ENCODE results near the gene DHX35. TPM values are rescaled to one million over a fixed set of nuclear protein-coding genes. Genes with fewer than 3 reads are reported as not detected.

DHX35 gene
- total and polyA plus RNA-seq, 2 of the 4 experiments (the other 2 are of a cell fraction) = 9.1 to 13.5 TPM

DNA sequence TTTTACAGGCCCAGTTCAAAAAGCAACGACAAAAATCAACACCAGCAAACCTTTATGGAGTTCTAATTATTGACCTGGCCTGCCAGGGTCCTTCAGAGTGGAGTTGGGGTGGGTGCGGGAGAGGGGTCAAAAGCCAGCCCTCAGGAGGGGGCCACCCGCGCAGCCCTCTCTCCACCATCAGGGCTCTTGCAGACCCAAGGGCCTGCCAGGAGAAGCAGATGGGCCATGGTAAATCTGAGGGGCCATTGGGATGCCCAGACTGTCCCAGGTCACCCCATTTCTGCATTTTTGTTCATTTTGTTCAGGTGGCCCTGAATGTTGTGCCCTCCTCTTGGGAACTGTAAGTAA lies 88.4 kb downstream of the DHX35 start:
- in situ Hi-C loops (cut with MboI; ENCODE audit: low sequenced_read_pairs) = no loop called here
- Histone ChIP-seq H3K9ac (ENCODE audit: low read depth, low read length) (peak overlapping the region; percentile 64), H3K14ac (replicated peaks; ENCODE audit: low read depth, low read length) (no peak overlapping the region), H3K4me1 (ENCODE audit: control insufficient read depth, insufficient read depth, low read length) (peaks cover 2% of the 10 kb centered on the region; the same call in 1 of the 2 replicates), H3K18ac (ENCODE audit: low read depth, low read length) (no peak overlapping the region), H4K91ac (ENCODE audit: insufficient read depth, low read depth, low read length) (no peak overlapping the region), H4K20me1 (ENCODE audit: insufficient read depth, low read length) (no peaks in the 10 kb centered on the region), H3K23ac (ENCODE audit: low read depth, low read length) (peak overlapping the region; percentile 35; the same call in 1 of the 2 replicates), H3K4me3 (ENCODE audit: insufficient read depth, low read depth, low read length) (peak overlapping the region; percentile 49; the same call in 1 of the 2 replicates), H2AK5ac (ENCODE audit: low read depth, low read length) (no peak overlapping the region), H4K8ac (ENCODE audit: low read depth in 2 of 2, low read length in 2 of 2) (peak overlapping the region; percentile 63 to 89; a peak in 3 of 4 replicates), H3K4me2 (ENCODE audit: low read depth, low read length) (peak overlapping the region; percentile 96; the same call in 1 of the 2 replicates), H3K4ac (ENCODE audit: low read depth, low read length) (no peak overlapping the region), H2BK20ac (ENCODE audit: low read depth, low read length) (no peak overlapping the region), H2AK9ac (replicated peaks; ENCODE audit: low read depth, low read length, poor library complexity) (no peak overlapping the region), H3K27ac (ENCODE audit: insufficient read depth, low read length) (no peak overlapping the region), H2BK5ac (ENCODE audit: low read depth, low read length, poor library complexity, severe bottlenecking) (no peak overlapping the region), H3K9me1 (ENCODE audit: insufficient read depth, low read length) (no peaks in the 10 kb centered on the region; the same call in 1 of the 2 replicates), H3K27me3 (ENCODE audit: control insufficient read depth, insufficient read depth, low read length) (peaks cover 5% of the 10 kb centered on the region; the same call in 1 of the 2 replicates), H3K36me3 (ENCODE audit: control insufficient read depth, insufficient read depth, low read length) (no peaks in the 10 kb centered on the region), H4K5ac (ENCODE audit: low read depth, low read length) (no peak overlapping the region), H3K9me3 (ENCODE audit: control insufficient read depth, insufficient read depth, low read length) (no peaks in the 10 kb centered on the region), H2BK120ac (ENCODE audit: low read depth, low read length) (no peak overlapping the region), H2BK15ac (ENCODE audit: low read depth, low read length) (no peak overlapping the region), H3K79me1 (ENCODE audit: low read depth in 1 of 2, low read length in 2 of 2) (no peaks in the 10 kb centered on the region; a peak in 1 of 4 replicates), H2AFZ (replicated peaks; ENCODE audit: low read length, poor library complexity) (peak overlapping the region; percentile 99), H3K56ac (ENCODE audit: extremely low read depth, insufficient read depth, low read length) (peak overlapping the region; percentile 26; the same call in 1 of the 2 replicates)
- intact Hi-C loops (cut with micrococcal nuclease) = loop anchor here (1.0 kb wide), 1 partner anchor 31 kb away; no protein-coding TSS in a partner anchor
- no CpG with 5 or more reads among the region's 4 CpGs for WGBS, 2 experiments (ENCODE audit: extremely low coverage in 2 of 2, insufficient read length in 1 of 2)
- no TSS peak for BruUV-seq (replicated peaks)
- no peak for ATAC-seq (ENCODE audit: low read depth)
- dilution Hi-C loops (cut with HindIII; ENCODE audit: low sequenced_read_pairs, unreplicated experiment) = no loop called here
- ChIA-PET POLR2A (ENCODE audit: unreplicated experiment) (no interaction called here), CTCF (interaction anchor here (0.7 to 4.2 kb wide), 8 partner anchors 20 to 70 kb away, joined by 3 to 31 read pairs (median 4); no protein-coding TSS in a partner anchor)
- TF ChIP-seq MAZ (IDR thresholded peaks at IDR 0.05; ENCODE audit: borderline replicate concordance, low read depth, low read length) = no peak
- TF ChIP-seq SMC3 (IDR thresholded peaks at IDR 0.05; ENCODE audit: low read depth, low read length) = no peak
- no peak for TF ChIP-seq POLR2A (IDR thresholded peaks at IDR 0.05; ENCODE audit: low read depth, low read length)
- no peak for TF ChIP-seq MXI1 (IDR thresholded peaks at IDR 0.05; ENCODE audit: borderline replicate concordance, low read depth, low read length)
- TF ChIP-seq CEBPB (IDR thresholded peaks at IDR 0.05; ENCODE audit: low read depth, low read length) = no peak
- TF ChIP-seq CHD1 (IDR thresholded peaks at IDR 0.05; ENCODE audit: low read depth, low read length) = no peak
- TF ChIP-seq FOS (IDR thresholded peaks at IDR 0.05; ENCODE audit: low read depth, low read length) = no peak
- TF ChIP-seq, protein P1, sequence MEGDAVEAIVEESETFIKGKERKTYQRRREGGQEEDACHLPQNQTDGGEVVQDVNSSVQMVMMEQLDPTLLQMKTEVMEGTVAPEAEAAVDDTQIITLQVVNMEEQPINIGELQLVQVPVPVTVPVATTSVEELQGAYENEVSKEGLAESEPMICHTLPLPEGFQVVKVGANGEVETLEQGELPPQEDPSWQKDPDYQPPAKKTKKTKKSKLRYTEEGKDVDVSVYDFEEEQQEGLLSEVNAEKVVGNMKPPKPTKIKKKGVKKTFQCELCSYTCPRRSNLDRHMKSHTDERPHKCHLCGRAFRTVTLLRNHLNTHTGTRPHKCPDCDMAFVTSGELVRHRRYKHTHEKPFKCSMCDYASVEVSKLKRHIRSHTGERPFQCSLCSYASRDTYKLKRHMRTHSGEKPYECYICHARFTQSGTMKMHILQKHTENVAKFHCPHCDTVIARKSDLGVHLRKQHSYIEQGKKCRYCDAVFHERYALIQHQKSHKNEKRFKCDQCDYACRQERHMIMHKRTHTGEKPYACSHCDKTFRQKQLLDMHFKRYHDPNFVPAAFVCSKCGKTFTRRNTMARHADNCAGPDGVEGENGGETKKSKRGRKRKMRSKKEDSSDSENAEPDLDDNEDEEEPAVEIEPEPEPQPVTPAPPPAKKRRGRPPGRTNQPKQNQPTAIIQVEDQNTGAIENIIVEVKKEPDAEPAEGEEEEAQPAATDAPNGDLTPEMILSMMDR (conservative IDR thresholded peaks at IDR 0.05; ENCODE audit: low read depth, low read length) = no peak
- TF ChIP-seq MAFK (IDR thresholded peaks at IDR 0.05; ENCODE audit: low read depth, low read length) = no peak
- TF ChIP-seq NFE2L2 (IDR thresholded peaks at IDR 0.05; ENCODE audit: low read depth, low read length) = no peak
- no peak for TF ChIP-seq RAD21 (IDR thresholded peaks at IDR 0.05; ENCODE audit: low read length)
- TF ChIP-seq, protein P2, sequence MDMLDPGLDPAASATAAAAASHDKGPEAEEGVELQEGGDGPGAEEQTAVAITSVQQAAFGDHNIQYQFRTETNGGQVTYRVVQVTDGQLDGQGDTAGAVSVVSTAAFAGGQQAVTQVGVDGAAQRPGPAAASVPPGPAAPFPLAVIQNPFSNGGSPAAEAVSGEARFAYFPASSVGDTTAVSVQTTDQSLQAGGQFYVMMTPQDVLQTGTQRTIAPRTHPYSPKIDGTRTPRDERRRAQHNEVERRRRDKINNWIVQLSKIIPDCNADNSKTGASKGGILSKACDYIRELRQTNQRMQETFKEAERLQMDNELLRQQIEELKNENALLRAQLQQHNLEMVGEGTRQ (IDR thresholded peaks at IDR 0.05; ENCODE audit: low read depth, low read length) = no peak
- TF ChIP-seq, protein P3, sequence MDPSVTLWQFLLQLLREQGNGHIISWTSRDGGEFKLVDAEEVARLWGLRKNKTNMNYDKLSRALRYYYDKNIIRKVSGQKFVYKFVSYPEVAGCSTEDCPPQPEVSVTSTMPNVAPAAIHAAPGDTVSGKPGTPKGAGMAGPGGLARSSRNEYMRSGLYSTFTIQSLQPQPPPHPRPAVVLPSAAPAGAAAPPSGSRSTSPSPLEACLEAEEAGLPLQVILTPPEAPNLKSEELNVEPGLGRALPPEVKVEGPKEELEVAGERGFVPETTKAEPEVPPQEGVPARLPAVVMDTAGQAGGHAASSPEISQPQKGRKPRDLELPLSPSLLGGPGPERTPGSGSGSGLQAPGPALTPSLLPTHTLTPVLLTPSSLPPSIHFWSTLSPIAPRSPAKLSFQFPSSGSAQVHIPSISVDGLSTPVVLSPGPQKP (IDR thresholded peaks at IDR 0.05; ENCODE audit: borderline replicate concordance, low read depth, low read length) = no peak
- no peak for TF ChIP-seq RCOR1 (IDR thresholded peaks at IDR 0.05; ENCODE audit: insufficient replicate concordance, low read length)
- TF ChIP-seq BHLHE40 (IDR thresholded peaks at IDR 0.05; ENCODE audit: low read depth, low read length) = no peak
- no peak for TF ChIP-seq RFX5 (IDR thresholded peaks at IDR 0.05; ENCODE audit: low read depth, low read length)
- no peak for DNase-seq

Data from IMR-90 (cell line).